Thymus (tissue), 11 donors: ENCODE measurements around the gene ERGIC1. TPM values are rescaled to one million over a fixed set of nuclear protein-coding genes. Genes with fewer than 3 reads are reported as not detected.

ENCODE experiments used
- DNase-seq, 9 donors: peaks; one replicate each; pipeline ENCODE4 v3.0.0-alpha.2; 2013; ENCODE audit warnings: low spot score in 9 of 9, low read depth in 6 of 9, missing footprints in 1 of 9
- H3K27ac ChIP-seq, 2 donors: one replicate each; pipeline ENCODE4 v1.5.1; 2013; ENCODE audit warnings: control low read depth in 1 of 2, low read depth in 1 of 2, low read length in 1 of 2, mild to moderate bottlenecking in 1 of 2, moderate library complexity in 1 of 2
- H3K27me3 ChIP-seq, 2 donors: one replicate each; pipeline ENCODE4 v1.5.1; 2013; ENCODE audit warnings: low read length in 1 of 2; ENCODE audit not compliant: control insufficient read depth in 2 of 2, insufficient read depth in 1 of 2
- H3K36me3 ChIP-seq, 2 donors: one replicate each; pipeline ENCODE4 v1.5.1; 2013; ENCODE audit warnings: low read length in 1 of 2, mild to moderate bottlenecking in 1 of 2, moderate library complexity in 1 of 2; ENCODE audit not compliant: control insufficient read depth in 2 of 2, insufficient read depth in 2 of 2
- H3K4me1 ChIP-seq, 2 donors: one replicate each; pipeline ENCODE4 v1.5.1; 2013; ENCODE audit warnings: low read length in 2 of 2; ENCODE audit not compliant: control insufficient read depth in 2 of 2, insufficient read depth in 2 of 2
- H3K4me3 ChIP-seq, 2 donors: one replicate each; pipeline ENCODE4 v1.5.1; 2013; ENCODE audit warnings: low read length in 2 of 2, control low read depth in 1 of 2, mild to moderate bottlenecking in 1 of 2
- H3K9me3 ChIP-seq, 2 donors: one replicate each; pipeline ENCODE4 v1.5.1; 2013; ENCODE audit warnings: low read length in 1 of 2, mild to moderate bottlenecking in 1 of 2; ENCODE audit not compliant: control insufficient read depth in 2 of 2, insufficient read depth in 1 of 2
- WGBS: extraction: QIAGEN DNeasy Blood & Tissue Kit; methylation state at CpG from one replicate; pipeline ENCODE4 v1.1.7; 2013; 5-methylcytosine and 5-hydroxymethylcytosine counted together
- polyA plus RNA-seq: library from polyadenylated mRNA; stranded (reverse); fragments of 200-250 nt; gene quantifications from one replicate; pipeline ENCODE4 v1.2.3, GENCODE V29; 2013
- total RNA-seq: library from RNA; stranded (reverse); fragments of 120-200 nt; gene quantifications from one replicate; pipeline ENCODE4 v1.2.4, GENCODE V29; 2013
- donor health status: healthy.

The ERGIC1 gene
- total and polyA plus RNA-seq, 2 donors: 57.2 to 69.2 TPM

DNA sequence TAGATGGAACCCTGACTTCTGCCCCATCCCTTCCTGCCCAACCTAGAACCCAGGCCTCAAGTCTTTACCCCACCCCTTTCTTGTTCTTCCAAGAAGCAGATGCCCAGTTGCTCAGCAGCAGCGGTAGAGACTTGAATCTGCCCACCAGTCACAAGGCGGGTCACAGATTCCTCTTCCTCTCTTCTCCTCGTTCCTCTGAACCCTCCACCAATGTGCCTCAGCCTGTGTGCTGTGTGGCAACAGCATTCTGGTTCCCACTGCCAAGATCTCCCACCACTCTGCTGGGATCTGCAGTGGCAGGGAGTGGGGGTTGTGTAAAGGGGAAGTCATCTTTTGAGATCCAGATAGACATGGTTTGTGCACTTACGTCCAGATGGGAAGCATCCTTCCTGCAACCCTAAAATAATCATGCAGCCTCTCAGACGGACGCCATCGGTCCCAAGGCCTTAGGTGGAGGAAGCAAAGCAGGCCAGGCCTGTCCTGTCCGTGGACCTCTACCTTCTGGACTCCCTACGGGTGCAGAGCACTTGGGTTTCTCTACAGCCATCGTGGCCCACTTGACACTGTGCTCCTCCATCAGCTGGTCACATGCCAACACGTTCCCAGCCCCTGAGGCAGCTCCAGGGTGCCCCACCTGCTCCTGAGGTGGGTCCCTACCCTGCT is 117.5 kb downstream of the ERGIC1 start:
- 97% methylated on average over 11 of the region's 11 CpGs for WGBS
- Histone ChIP-seq H3K9me3 (no peaks in the 10 kb centered on the region), H3K4me3 (no peak overlapping the region), H3K27ac (no peak overlapping the region), H3K4me1 (peaks cover 5 to 6% of the 10 kb centered on the region in 2 donors), H3K27me3 (no peaks in the 10 kb centered on the region), H3K36me3 (peaks cover 34 to 38% of the 10 kb centered on the region in 2 donors)
- DNase-seq: no peak

DNA sequence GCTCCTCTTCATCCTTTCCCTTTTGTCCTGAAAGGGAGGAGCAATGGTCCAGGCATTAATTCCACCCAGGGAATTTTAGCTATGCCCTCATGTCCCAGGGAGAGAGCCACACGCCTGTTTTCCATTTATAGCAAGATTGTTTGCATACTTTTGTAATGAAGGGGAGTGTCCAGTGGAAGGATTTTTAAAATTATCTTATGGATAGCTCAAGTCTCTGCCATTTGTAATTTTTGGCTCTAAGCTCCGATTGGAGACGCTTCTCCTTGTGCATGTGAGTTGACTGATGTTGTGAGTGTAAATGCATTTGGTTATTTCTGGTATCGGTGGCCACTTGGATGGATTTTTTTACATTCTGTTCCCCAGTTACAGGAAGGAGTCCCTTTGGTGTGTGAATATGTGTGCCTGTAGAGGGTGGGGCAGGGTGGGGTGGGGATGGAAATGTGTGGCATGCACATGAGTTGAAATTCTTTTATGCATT is 118.0 kb downstream of the ERGIC1 start:
- Histone ChIP-seq H3K4me1 (peaks cover 5 to 6% of the 10 kb centered on the region in 2 donors), H3K27ac (no peak overlapping the region), H3K27me3 (no peaks in the 10 kb centered on the region), H3K9me3 (no peaks in the 10 kb centered on the region), H3K4me3 (no peak overlapping the region), H3K36me3 (peaks cover 32 to 33% of the 10 kb centered on the region in 2 donors)
- no peak for DNase-seq
- 98% methylated on average over 4 of the region's 4 CpGs for WGBS

GRCh38 chr5:172953776-172954675 is 120.0 kb downstream of the ERGIC1 start:
- 72% methylated on average over 15 of the region's 15 CpGs for WGBS
- H3K27ac ChIP-seq: no peak overlapping the region
- no peak overlapping the region for H3K4me3 ChIP-seq
- no peak for DNase-seq
- H3K4me1 ChIP-seq: peaks cover 7 to 8% of the 10 kb centered on the region in 2 donors
- peaks cover 5 to 13% of the 10 kb centered on the region in 2 donors for H3K27me3 ChIP-seq
- H3K9me3 ChIP-seq: no peaks in the 10 kb centered on the region
- H3K36me3 ChIP-seq: peaks cover 25% of the 10 kb centered on the region in 2 donors

- H3K4me3 ChIP-seq: no peak overlapping the region
- no peak for DNase-seq
- H3K27me3 ChIP-seq: peaks cover 5 to 13% of the 10 kb centered on the region in 2 donors
- peaks cover 8% of the 10 kb centered on the region in 2 donors for H3K4me1 ChIP-seq
- H3K27ac ChIP-seq: no peak overlapping the region
- H3K36me3 ChIP-seq: peaks cover 20 to 23% of the 10 kb centered on the region in 2 donors
- no peaks in the 10 kb centered on the region for H3K9me3 ChIP-seq
- 86% methylated on average over 8 of the region's 8 CpGs for WGBS
Measured at GRCh38 chr5:172954751-172955159, 120.7 kb downstream of the ERGIC1 start.

GRCh38 chr5:172956228-172956627 is 122.2 kb downstream of the ERGIC1 start:
- Histone ChIP-seq H3K4me3 (no peak overlapping the region), H3K27me3 (peaks cover 5 to 13% of the 10 kb centered on the region in 2 donors), H3K27ac (no peak overlapping the region), H3K9me3 (no peaks in the 10 kb centered on the region), H3K36me3 (peaks cover 8 to 11% of the 10 kb centered on the region in 2 donors), H3K4me1 (peaks cover 13 to 14% of the 10 kb centered on the region in 2 donors)
- DNase-seq: no peak
- WGBS: 93% methylated on average over 3 of the region's 3 CpGs

DNA sequence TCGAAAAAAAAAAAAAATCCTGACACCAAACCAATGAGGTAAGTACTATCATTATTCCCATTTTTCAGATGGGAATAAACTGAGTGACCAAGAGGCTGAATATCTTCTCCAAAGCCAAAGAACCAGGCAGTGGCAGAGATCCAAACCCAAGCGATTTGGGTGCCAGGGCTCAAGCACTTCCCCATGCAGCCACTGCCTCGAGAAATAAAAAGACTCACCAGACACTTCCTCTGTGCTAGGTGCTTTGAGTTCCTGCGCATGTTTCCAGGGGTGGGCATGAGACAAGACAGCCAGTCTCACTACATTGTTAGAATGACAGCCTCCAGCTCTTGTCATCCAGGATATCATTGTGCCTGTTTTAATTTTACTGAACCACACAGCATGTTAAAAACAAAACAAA is 122.9 kb downstream of the ERGIC1 start:
- H3K4me1 ChIP-seq: peaks cover 13 to 14% of the 10 kb centered on the region in 2 donors
- H3K9me3 ChIP-seq: no peaks in the 10 kb centered on the region
- DNase-seq: no peak
- no peak overlapping the region for H3K4me3 ChIP-seq
- H3K36me3 ChIP-seq: peaks cover under 1 to 10% of the 10 kb centered on the region in 2 donors
- no peak overlapping the region for H3K27ac ChIP-seq
- 34% methylated on average over 4 of the region's 4 CpGs for WGBS
- peaks cover 5 to 13% of the 10 kb centered on the region in 2 donors for H3K27me3 ChIP-seq

GRCh38 chr5:172957458-172957857 is 123.4 kb downstream of the ERGIC1 start:
- no peak for DNase-seq
- Histone ChIP-seq H3K27me3 (peaks cover 5 to 13% of the 10 kb centered on the region in 2 donors), H3K27ac (no peak overlapping the region), H3K4me1 (peaks cover 13 to 14% of the 10 kb centered on the region in 2 donors), H3K9me3 (no peaks in the 10 kb centered on the region), H3K4me3 (no peak overlapping the region), H3K36me3 (peaks cover 0 to 9% of the 10 kb centered on the region in 2 donors)
- 76% methylated on average over 5 of the region's 5 CpGs for WGBS

DNA sequence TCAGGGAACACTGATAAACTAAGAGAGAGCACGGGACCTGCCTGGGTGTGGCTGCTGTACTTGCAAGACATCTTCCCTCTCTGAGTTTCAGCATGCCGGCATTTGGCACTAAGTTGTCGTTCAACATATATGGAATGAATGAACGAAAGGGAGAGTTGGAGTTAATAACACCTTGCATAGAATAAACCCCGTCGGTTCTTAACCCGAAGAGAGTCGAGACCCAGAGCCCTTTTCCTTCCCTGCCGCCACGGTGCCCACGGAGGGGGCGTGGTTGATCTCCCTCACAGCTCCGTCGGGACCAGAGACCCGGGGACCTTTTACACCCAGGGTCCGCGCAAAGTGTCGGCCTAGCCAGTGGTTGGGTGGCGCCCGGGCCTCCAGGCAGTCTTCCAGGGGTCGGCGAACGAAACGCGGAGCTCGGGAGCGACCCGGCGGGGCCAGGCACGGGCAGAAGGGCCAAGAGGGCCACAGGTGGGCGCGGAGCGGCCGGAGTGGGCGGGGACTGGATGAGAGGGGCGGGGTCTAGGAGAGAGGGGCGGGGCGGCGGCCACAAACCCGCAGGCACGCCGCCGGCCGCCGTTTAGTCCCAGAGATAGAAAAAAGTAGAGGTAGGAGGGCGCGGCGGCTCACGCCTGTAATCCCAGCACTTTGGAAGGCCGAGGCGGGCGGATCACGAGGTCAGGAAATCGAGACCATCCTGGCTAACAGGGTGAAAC is 124.4 kb downstream of the ERGIC1 start:
- DNase-seq: peak in 4 of 9 donors; percentile 10 to 51 (median 28)

More for the DNA sequence above, 124.4 kb downstream of the ERGIC1 start:
- peak overlapping the region in 1 of 2 donors; percentile 13 for H3K27ac ChIP-seq
- 4% methylated on average over 54 of the region's 54 CpGs for WGBS
- peaks cover 5 to 13% of the 10 kb centered on the region in 2 donors for H3K27me3 ChIP-seq
- peak overlapping the region; percentile 57 to 99 for H3K4me3 ChIP-seq
- H3K4me1 ChIP-seq: peaks cover 13 to 14% of the 10 kb centered on the region in 2 donors
- H3K9me3 ChIP-seq: no peaks in the 10 kb centered on the region
- H3K36me3 ChIP-seq: peaks cover 0 to 9% of the 10 kb centered on the region in 2 donors
